Measurements from ENCODE around the gene PRR20G. TPM values are rescaled to one million over a fixed set of nuclear protein-coding genes. Genes with fewer than 3 reads are reported as not detected.
"Not testable (repeated sequence)": the region's sequence is repeated elsewhere in the genome, so short reads cannot be mapped to it uniquely, and the experiment has no call there.

Gene PRR20G
- total and polyA plus RNA-seq, 2 of the 8 experiments (the other 6 are each of a cell fraction or from before 2014, with no cell fraction given) = 0.24 TPM; not detected in 1

DNA sequence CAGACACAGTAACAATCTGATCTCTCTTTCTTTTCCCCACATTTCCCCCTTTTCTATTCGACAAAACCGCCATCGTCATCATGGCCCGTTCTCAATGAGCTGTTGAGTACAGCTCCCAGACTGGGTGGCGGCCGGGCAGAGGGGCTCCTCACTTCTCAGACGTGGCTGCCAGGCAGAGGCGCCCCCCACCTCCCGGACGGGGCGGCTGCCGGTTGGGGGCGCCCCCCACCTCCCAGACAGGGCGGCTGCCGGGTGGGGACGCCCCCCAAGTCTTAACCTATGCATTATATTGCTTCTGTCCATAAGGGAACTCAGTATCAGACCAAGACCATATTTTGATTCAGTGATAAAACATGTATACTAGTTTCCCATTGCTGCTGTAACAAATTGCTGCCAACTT lies 5.8 kb upstream of the PRR20G start:
- H3K4ac ChIP-seq (replicated peaks; ENCODE audit: insufficient read length, low read depth, low read length); POLR2A ChIA-PET (ENCODE audit: partially characterized antibody); DNase-seq (ENCODE audit: low read depth in 1 of 2, low spot score in 2 of 2); H3K4me2 ChIP-seq (ENCODE audit: insufficient read depth in 1 of 2, low read depth in 2 of 2, low read length in 2 of 2); H3K9me3 ChIP-seq (ENCODE audit: insufficient read depth in 2 of 2, low read depth in 1 of 2, low read length in 1 of 2); H2BK5ac ChIP-seq (ENCODE audit: low read depth, low read length); H3K23me2 ChIP-seq (ENCODE audit: low read depth, low read length); H4K5ac ChIP-seq (ENCODE audit: insufficient read length, low read depth, low read length); H3K79me1 ChIP-seq (ENCODE audit: low read depth, low read length); H3K36me3 ChIP-seq (ENCODE audit: control insufficient read depth in 2 of 4, insufficient read depth in 4 of 4, low read length in 3 of 4); H3K9ac ChIP-seq (replicated peaks in 1 of 4; ENCODE audit: extremely low read depth in 1 of 4, low read depth in 3 of 4, low read length in 3 of 4); CTCF ChIA-PET (ENCODE audit: partially characterized antibody); H4K8ac ChIP-seq (ENCODE audit: extremely low read depth, insufficient read depth, low read length); H3K79me2 ChIP-seq (ENCODE audit: control insufficient read depth in 1 of 2, insufficient read depth in 2 of 2, low read length in 2 of 2); H2BK15ac ChIP-seq (ENCODE audit: low read length); H3K27ac ChIP-seq (ENCODE audit: low read depth, low read length); H4K91ac ChIP-seq (replicated peaks; ENCODE audit: insufficient read length, low read length); H3K56ac ChIP-seq (replicated peaks; ENCODE audit: insufficient read length, low read depth, low read length); H3K27me3 ChIP-seq (replicated peaks in 1 of 4; ENCODE audit: control insufficient read depth in 3 of 4, extremely low read depth in 1 of 4, insufficient read depth in 3 of 4, low read length in 3 of 4); H3K4me3 ChIP-seq (ENCODE audit: extremely low read depth in 1 of 4, insufficient read depth in 2 of 4, low read depth in 3 of 4, low read length in 4 of 4); H3K14ac ChIP-seq (ENCODE audit: insufficient read length); H3K4me1 ChIP-seq (replicated peaks in 1 of 4; ENCODE audit: control insufficient read depth in 3 of 4, insufficient read depth in 4 of 4, low read length in 3 of 4); H2BK120ac ChIP-seq (replicated peaks; ENCODE audit: low read depth, low read length); FAIRE-seq; H2BK12ac ChIP-seq (ENCODE audit: low read depth, low read length); H3K23ac ChIP-seq (ENCODE audit: insufficient read length); H4K20me1 ChIP-seq (replicated peaks in 1 of 2; ENCODE audit: control insufficient read depth in 1 of 2, insufficient read depth in 2 of 2, low read length in 2 of 2); H2AK5ac ChIP-seq (ENCODE audit: low read depth, low read length); H3K18ac ChIP-seq (ENCODE audit: extremely low read depth, low read length); H2AFZ ChIP-seq (ENCODE audit: low read length); H2BK20ac ChIP-seq (ENCODE audit: low read length): not testable (repeated sequence)
- 90% methylated on average over 12 of the region's 16 CpGs; no CpG with 5 or more reads in 1 of the 2 experiments for WGBS, 2 experiments (ENCODE audit: extremely low coverage in 1 of 2, insufficient coverage in 1 of 2, insufficient read length in 1 of 2, insufficient replicate concordance in 2 of 2, low coverage in 1 of 2, low lambda C conversion rate in 2 of 2, missing lambda C conversion rate in 1 of 2)
